NCI-H460 (cell line): Measurements from ENCODE around the gene KCND3. TPM values are rescaled to one million over a fixed set of nuclear protein-coding genes. Genes with fewer than 3 reads are reported as not detected.

Source experiments
- DNase-seq: peaks from one replicate; pipeline ENCODE4 v3.0.0-alpha.2; 2016; ENCODE audit warnings: low read depth; ENCODE audit errors: extremely low read depth
- total RNA-seq: library from RNA; depleted of rRNA; stranded (reverse); fragments of >200 nt; shearing (Covaris generic); gene quantifications from 2 replicates; pipeline ENCODE4 v1.2.3, GENCODE V29; 2014

Gene KCND3
- total RNA-seq, 1 experiment from 2014 or later: 0.10 TPM

DNA sequence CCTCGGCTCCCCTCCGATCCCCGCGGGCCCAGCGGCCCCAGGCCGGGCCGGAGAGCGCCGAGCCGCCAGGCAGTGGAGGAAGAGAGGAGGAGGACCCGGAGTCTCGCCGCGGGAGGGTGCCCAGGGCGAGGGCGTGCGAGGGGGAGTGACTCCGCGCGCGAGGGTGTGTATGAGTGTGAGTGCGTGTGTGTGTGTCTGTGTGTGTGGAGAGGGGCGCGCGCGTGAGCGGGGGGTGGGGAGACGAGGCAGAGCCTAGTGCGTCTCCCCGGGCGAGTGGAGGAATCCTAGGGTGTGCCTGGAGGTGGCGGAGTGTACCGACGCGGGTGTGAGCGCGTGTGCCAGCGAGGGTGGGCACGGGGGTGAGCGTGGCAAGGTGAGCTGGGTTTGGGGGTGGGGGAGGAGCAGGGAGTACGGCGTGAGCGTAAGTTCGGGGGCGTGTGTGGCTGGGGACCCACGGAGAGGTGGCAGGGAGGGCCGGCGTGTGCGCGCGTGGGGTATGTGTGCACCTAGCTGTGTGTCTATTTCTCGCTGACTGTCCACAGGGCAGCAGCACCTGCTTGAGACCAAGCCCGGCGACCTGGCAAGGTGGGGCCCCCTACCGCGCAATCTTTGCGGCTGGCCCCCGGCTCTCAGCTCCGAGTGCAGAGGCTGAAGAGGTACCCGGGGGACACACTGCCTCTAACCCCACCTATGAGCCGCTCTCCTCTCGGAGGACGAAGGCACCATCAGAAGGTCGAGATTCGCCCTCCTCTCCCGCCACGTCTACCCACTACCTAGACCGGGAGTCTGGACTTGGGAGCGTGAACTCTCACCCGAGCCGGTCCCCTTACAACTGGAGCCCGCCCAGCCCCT is 784 bp upstream of the KCND3 start:
- no peak for DNase-seq

DNA sequence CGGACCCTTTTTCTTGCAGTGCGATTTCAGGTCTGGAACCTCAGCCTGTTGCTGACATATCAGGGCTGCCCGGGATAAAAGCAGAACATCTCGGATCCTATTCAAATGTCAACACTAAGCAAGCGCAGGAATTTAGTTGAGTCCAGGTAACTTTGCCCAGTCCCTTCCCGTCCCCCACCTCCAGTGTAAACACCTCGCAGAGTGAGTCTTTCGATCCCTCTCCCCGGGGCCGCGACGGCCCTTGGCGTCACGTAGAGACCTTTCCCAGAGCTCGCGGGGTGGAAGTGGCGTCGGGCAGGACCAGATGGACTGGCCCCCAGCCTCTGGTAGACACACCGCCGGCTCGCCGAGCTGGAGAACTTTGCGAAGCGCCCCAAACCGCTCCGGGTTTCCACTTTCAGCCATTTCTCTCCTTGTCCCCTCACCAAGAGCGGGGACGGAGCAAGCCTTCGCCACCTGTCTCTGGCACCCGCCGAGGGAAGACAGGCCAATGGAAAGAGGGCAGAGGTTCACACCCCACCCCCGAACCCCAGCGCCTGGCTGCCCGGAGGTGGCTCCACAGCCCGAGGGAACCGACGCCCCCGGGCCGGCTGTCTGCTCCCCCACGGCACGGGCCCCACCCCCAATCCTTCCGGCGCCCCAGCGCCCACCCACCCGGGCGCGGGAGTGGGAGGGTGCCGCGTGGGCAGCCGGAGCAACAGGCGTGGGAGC is 570 bp downstream of the KCND3 start:
- DNase-seq: no peak

DNA sequence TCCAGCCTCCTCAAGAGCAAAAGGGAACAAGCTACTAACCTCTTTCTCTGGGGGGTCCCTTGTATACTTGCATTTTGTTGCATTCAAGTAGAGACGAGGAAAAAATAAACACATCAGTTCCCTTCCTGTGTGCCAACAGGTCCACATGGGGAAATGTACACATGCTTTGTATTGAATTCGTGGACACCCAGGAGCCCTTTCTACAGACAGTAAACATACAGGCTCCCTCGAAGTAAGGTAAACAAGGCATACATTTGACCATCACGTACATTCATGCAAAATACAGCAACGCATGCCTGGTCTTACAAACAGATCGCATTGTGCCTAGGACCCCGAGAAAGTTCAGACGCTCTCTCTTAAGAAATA is 1.1 kb downstream of the KCND3 start:
- DNase-seq: no peak

DNA sequence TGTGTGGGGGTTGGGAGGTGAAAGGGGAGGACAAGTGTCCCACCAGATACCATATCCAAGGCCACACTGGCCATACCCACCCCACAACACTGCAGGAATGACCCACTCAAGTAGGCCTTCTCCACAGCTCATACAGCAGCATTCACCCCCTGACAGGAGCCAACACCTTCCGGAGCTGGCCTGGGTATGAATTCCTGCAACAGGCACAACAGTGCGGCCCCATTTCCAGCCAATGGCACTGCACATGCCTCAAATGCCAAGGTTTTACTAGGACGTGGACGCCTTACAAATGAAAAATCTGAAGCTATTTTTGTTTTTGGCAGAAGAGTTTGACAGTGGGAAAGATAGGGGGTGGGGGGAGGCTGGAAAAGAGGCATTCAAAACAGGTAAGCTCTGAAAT is 2.0 kb downstream of the KCND3 start:
- no peak for DNase-seq

DNA sequence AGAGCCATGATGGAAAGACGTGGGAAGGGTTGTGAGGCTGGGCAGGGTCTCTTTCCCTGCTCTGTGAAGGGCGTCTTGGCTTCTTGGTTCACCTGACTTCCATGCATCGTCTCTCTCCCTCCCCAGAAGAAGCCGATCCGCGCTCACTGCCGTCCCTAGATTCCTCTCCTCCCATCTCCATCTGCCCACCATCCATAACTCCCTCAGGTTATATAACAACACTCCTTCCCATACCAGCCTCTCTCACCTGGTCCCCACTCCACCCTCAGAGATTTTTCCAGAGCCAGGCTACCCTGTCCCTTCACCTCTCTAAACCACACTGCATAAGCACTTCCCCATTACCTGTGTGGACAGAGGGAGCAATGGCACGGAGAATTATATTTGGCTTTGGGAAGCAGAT is 6.0 kb downstream of the KCND3 start:
- no peak for DNase-seq

DNA sequence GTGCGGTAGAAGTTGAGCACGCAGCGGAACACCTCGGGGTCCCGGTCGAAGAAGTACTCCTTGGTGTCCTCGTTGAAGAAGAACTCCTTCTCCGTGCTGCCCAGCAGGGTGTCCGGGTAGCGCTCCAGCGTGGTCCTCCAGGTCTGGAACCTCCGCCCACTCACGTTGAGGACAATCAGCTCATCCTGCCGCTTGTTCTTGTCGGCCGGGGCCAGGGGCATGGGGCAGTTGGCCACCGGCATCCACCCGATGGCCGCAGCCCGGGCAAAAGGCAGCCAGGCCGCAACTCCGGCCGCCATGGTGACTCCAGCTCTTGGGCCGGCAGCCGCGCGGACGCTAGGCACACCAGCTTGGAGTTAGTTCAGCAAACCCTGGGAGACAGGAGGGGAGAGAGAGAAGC is 7.0 kb downstream of the KCND3 start:
- no peak for DNase-seq

DNA sequence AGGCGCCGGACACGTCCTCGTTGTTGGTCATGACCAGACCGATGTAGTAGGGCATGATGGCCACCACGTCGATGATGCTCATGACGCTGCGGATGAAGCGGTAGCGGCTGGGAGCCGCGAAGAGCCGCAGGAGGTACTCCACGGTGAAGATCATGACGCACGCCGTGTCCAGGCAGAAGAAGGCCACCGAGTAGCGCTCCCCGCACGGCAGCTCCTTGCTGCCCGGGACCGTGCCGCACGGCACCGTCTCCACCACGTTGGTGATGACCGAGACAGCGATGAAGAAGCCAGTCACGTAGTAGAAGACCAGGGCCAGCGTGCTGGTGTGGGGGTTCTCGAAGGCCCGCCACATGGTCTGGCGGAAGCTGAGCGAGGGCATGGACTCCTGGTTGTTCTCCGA is 7.6 kb downstream of the KCND3 start:
- no peak for DNase-seq

DNA sequence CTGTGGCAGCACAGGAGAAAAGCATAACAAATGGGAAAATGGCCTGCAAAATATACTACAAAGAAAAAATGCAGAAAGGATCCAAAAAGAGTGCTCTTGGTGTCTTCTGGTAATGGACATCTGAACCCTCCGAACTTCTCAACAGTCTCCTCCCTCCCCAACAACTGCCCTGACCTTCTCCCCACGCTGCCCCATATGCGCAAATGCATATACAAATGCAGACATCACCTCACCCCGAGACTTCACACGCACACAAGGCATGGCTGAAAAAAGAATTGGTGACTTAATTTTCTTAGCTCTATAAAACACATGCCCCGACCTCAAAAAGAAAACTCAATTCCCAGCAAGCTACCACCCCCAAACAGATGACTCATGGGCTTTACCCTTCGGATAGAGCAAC is 8.4 kb downstream of the KCND3 start:
- no peak for DNase-seq

DNA sequence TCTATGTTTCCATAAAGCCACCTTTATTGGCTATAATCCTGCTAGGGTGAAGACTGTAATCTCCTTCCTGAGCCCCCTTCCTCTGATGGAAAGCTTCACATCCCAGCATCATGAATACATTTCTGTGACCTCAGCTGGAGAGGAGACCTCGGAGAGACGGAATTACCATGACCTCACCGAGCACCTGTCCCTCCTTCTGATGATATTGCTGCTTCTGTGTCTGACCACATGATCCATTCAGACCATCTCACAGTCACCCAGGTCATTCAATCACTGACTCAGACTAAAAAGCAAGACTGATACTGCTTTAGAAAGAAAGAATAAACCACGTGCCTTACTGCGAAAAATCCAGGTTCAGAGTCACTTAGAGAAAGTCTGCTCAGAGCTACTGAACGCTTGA is 8.8 kb downstream of the KCND3 start:
- no peak for DNase-seq

DNA sequence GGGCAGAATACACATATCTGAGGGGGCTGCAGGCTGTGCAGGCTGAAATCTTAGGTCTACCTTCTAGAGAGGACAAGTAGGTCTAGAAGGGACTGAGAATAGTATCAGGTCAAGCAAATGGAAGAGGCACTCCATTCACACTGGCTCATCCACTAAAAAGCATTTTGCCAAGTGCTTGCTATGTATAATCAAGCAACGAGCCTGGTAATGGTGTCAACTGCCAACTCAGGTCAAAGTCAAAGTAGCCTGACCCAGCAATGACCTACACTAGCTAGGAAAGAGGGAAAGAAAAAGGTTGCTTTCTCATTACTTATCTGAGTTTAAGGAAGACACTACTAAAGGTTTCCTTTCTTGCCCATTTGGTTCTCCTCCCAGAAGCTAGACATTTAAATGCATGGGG is 10.8 kb downstream of the KCND3 start:
- DNase-seq: no peak

DNA sequence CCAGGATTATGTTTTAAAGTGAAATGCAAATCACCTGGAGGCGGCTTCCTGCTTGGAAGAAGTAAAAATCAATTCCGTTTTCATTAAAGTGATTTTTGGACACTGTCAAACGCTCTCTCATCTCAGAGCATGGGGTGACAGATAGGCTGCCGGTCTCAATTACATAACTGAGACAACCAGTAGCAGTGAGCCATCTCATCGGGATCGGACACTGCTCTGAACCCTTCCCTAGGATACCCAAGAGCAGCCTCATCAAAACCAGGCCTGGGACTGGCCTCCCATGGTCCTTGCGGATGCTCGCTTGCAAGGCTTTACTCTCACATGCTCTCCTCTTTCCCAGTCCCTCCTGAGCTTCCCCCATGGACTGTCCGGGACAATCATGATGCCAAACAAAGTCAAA is 12.1 kb downstream of the KCND3 start:
- no peak for DNase-seq

DNA sequence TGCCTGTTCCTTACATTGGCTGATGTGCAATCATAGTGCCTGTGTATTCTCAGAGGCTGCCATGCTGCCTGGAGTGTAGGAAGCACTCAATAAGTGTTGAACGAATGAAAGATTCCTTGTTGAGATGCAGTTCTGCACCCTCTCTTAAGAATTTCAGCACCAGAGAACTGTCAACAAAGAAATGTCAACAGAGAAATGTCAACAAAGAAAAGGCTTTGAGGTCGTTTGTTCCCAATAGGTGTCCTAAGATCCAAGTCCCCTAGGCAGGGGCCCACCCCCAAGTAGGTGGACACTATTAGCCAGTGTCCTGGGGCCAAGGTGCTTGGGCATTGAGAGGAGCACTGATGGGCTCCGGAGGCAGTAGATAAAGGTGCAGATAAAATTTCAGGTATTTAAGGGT is 12.6 kb downstream of the KCND3 start:
- no peak for DNase-seq

DNA sequence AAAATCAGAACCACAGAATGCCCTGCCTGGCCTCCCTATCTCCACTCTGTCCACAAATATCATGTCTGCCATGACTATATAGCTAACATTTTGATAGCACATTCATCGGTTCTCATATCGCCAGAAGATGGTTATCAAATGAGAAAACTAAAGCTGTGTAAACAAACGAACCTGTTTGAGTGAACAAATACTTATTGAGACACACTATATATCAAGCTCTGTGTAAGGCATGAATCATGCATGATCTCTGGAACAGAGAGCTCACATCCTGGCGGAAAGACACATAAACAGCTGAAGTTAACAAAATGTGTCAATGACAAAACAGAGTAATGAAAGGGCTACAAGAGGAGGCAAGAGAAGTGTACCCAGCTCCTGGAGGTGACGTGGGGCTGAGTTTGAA is 13.1 kb downstream of the KCND3 start:
- DNase-seq: no peak

DNA sequence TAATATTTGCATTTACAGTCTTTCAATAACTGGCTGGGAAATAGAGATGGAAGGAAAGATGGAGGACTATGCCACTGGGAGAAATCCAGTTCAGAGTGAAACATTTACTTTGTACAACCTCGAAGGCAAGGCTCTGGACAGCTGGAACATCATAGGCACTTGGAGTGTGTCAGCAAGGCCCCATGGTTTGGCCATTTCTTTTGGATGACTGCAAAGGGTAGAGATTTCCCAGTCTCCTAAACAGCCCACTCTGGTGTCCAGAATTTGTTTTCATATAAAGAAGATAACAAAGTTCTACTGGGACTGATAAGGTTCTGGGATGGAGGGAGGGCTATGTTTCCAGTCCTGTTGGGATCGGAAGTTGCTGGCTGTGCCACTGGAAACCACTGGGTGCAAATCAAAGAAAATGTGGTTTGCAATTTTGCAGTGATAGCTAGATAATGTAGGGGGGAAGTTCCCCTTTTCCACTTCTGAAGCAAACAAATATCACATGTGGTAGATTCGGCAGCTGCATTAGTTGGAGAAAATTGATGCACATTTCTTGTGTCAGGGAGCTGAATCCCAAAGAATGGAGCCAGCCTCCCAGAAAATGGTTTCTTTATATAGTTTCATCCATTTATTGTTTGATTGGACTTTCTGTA is 16.2 kb downstream of the KCND3 start:
- no peak for DNase-seq

DNA sequence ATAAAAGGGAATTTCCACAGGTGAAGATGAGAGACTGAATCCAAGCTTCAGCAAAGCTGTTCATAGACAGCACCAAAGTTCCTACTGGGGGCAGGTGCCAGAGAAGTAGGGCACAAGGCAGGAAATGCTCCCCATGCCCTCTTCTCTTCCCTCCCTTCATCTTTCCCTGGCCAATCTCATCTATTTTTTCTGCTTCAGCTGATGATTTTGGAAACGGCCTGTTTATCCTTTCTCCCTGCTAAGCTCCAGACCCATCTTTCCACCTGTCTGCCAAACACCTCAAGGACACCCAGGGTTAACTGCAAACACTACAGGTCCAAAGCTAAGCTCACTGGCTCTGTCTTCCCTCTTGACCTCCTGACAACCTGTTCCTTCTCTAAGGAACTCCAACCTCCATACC is 18.1 kb downstream of the KCND3 start:
- no peak for DNase-seq

DNA sequence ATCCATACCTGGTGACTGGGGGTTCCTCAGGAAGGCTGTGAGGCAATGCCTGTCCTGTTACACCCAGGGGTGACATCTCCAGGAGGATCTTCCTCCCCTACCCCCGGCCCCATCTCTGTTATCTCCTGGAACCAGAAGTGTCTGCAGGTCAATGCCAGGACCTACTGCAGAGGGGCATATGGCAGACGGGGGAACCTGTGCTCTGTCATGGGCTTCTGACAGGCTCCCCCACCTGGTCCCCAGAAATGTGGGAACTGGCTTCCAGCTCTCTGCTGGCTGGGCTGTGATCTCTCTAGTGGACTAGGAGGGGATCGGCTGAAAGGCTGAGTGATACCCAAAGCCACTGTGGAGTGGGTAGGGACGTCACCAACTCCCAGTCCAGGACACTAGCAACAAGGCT is 21.0 kb downstream of the KCND3 start:
- DNase-seq: no peak

DNA sequence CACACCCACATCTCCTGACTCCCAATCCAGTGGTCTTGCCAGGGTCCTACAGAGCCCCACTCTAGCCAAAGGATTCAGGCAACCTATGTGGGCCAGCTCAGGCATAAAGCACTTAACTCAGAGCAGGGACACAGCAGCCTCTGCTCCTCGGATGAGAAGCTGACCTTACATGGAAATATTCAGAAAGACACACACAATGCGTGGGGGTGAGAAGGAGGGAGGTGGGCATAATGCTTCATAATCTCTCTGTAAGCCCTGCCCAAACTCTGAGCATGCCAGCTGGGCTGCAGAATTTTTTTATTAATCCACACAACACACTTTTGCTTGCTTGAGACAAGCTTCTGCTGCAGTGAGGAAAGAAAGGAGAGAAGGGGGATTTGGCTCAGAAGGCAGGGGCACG is 21.6 kb downstream of the KCND3 start:
- no peak for DNase-seq

DNA sequence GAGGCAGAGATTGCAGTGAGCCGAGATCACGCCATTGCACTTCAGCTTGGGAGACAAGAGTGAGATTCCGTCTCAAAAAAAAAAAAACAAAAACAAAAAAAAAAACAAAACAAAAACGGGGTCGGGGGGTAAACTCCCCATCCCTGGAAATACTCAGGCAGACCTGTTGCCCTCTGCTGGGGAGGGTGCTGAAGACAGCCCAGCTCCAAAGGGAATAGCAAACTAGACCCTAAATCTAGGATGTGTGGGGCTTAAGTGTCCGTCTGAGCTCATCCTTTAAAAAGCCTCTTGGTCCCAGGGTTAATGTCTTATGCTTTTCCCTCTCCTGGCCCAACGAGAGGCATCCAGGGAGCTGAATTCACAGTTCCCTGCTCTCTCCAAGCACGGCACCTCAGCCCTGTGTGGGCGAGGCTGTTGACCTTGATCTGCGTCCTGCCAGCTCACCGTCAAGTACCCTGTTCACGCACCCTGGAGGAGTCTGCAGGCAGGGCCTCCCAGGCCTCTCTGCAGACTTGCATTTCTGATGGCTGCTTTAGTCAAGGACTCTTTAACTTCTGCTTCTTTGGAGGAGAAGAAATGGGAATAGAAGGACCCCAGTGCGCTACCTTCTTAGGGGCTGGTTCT is 22.3 kb downstream of the KCND3 start:
- no peak for DNase-seq

DNA sequence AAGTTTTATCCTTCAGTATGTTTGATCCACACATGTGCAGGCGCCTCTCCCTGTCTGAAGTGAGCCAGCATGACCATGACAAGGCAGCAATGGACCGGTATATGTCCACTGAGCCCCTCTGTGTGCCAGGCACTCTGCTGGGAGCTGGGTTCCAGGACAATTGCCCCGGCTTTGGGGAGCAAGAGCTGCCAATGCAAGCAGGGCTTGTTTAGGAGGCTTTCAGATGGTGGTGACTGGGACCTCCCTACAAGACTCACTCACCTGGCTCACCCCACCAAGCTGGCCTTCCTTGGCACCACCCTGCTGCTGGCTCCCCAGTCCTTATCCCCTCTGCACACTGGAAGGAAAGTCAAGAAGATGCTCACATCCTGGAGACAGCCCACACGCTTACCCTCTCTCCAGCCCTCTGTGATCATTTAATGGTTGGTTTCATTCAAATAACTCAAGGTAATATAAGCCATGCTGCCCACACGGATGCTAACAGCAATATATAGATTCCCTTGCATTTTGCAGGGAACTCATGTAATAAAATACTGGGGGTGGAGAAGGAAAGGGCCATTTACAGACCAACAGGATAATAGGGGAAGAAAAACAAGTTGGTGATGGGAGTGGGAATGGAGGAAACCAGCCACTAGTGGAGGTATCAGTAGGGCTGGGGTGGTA is 23.6 kb downstream of the KCND3 start:
- DNase-seq: no peak

DNA sequence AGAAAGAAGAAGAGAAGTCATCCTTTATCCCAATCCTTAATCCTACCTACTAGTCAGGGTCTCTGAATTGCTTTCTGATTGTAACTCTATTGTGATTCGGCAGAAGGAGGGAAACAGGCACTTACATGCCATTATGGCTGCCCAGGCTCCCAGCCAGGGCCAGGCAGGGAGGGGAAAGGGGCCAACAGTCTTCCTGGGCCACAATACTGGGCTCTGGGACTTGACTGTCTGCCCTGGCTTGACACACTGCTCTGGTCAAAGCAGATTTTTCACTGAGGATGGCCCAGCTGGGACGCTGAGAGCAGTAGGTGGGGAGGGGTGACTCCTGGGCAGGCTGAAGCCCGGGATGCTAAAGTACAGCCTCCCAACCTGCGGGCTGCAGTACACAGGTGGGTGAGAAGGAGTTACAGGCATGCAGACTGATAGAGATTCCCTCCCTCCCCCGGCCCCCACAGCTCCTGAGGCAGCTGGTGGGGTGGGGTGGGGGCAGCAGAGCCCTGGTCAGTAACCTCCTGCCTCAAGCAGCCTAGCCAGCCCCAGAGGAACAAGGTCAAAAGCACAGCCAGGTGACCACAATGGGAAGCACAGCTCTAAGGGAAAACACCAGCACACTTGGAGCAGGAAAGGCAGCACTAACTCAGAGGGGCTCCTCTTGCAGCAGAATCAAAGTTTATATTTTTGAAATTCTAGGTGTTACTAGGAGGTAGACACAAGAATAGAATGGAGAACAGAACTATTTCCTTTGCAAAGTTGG is 25.3 kb downstream of the KCND3 start:
- no peak for DNase-seq
